Activated naive CD4-positive, alpha-beta T cell treated with anti-CD3 and anti-CD28 coated beads, Interleukin-2, amount 10 ng/mL, durations not matched to agents 7 days and 5 days (primary cell): ENCODE measurements around the gene LEMD3.

Experiments
- CTCF ChIA-PET: fragments of 350-600 bp; sonication (Branson Sonifier 250); formaldehyde crosslinking; loops from one replicate; lab custom pipeline; 2021; ENCODE audit warnings: antibody characterized with exemption; lab: Charles Lee
- DNase-seq: peaks from one replicate; pipeline ENCODE4 v3.0.0-alpha.2; 2020
- H3K27ac Mint-ChIP-seq: one replicate; pipeline ENCODE4 v1.8.0; 2021; ENCODE audit warnings: mild to moderate bottlenecking, moderate library complexity, mixed read lengths
- H3K27me3 Mint-ChIP-seq: one replicate; pipeline ENCODE4 v1.8.0; 2021; ENCODE audit warnings: mild to moderate bottlenecking, mixed read lengths
- H3K36me3 Mint-ChIP-seq: one replicate; pipeline ENCODE4 v1.8.0; 2021; ENCODE audit warnings: mixed read lengths
- H3K4me1 Mint-ChIP-seq: one replicate; pipeline ENCODE4 v1.8.0; 2021; ENCODE audit warnings: mixed read lengths
- H3K4me3 Mint-ChIP-seq: one replicate; pipeline ENCODE4 v1.8.0; 2021; ENCODE audit warnings: mild to moderate bottlenecking, moderate library complexity, mixed read lengths
- H3K9me3 Mint-ChIP-seq: one replicate; pipeline ENCODE4 v1.8.0; 2021; ENCODE audit warnings: mixed read lengths

Gene LEMD3

DNA sequence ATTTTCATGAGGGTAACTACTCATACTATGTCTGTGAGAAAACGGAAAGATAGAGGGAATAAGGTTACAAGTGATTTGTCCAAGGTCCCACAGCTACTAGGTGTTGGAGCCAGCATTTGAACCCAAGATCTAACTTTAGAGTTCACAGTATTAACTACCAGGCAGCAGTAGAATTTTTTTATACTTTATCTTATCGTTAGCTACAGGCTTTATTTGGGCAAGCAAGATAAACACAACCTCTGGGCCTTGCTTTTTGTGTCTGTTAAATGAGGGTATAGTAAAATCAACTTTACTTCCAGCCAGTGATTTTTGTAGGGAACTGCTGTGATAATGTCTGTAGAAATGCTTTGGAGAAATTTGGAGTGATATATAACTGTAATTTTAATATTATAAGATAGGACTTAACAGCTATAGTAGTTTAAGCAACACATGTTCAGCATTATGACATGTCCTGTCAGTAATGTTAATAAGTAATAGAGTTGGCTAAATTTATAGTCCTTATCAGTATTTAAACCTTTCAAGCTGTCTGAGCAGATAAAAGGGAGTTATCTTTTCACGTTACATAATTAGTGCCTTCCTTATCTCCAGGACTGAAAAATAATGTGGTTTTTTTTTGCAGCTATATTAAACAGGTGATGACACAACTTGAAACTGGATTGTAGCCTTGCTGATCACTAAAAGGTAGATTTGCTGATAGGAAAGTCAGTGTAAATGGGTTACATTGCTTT lies 12.8 kb downstream of the LEMD3 start:
- no peak overlapping the region for H3K27ac Mint-ChIP-seq
- no peak overlapping the region for H3K4me3 Mint-ChIP-seq
- H3K27me3 Mint-ChIP-seq, result no peaks in the 10 kb centered on the region
- peaks cover 46% of the 10 kb centered on the region for H3K4me1 Mint-ChIP-seq
- DNase-seq, result no peak
- CTCF ChIA-PET, result no interaction called here
- peaks cover 44% of the 10 kb centered on the region for H3K36me3 Mint-ChIP-seq
- H3K9me3 Mint-ChIP-seq, result no peaks in the 10 kb centered on the region

DNA sequence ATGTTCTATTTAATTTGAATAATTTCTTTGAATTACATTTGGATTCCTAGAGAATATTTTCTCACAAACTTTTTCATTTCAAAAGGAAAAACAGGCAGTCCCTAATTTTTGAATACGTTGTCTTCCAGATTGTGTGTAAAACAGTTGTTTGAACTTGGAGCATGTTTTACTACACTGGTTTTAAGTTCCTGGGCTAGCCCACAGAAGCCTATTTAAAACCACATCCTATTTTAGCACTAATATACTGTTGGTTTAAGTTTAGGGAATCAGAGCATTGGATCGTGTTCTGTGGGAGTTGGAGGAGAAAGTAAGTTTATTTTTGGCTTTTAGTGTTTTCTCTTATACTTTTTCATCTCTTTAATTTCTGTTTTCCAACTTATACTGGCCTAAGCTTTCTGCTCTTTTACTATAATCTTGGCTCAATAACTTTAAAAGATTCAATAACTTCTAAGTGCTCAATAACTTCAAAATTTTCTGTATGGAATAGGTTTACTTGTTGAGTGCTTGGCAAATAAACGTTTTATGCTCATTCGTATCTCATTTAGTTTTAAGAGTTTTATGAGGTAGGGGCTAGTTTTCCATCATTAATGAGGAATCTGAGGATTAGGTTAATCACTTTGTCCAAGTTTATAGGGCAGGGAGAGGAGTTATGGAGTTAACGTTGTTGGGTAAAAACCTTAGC lies 14.9 kb downstream of the LEMD3 start:
- no peak overlapping the region for H3K27ac Mint-ChIP-seq
- CTCF ChIA-PET, result no interaction called here

GRCh38 chr12:65184858-65185229 lies 15.5 kb downstream of the LEMD3 start:
- H3K27ac Mint-ChIP-seq, result no peak overlapping the region
- no peak for DNase-seq
- CTCF ChIA-PET, result no interaction called here
- peaks cover 61% of the 10 kb centered on the region for H3K36me3 Mint-ChIP-seq
- H3K4me3 Mint-ChIP-seq, result no peak overlapping the region
- no peaks in the 10 kb centered on the region for H3K27me3 Mint-ChIP-seq
- H3K9me3 Mint-ChIP-seq, result no peaks in the 10 kb centered on the region
- H3K4me1 Mint-ChIP-seq, result peaks cover 69% of the 10 kb centered on the region

More for the DNA sequence above, 14.9 kb downstream of the LEMD3 start:
- peaks cover 58% of the 10 kb centered on the region for H3K36me3 Mint-ChIP-seq
- H3K4me3 Mint-ChIP-seq, result no peak overlapping the region
- H3K4me1 Mint-ChIP-seq, result peaks cover 67% of the 10 kb centered on the region
- no peaks in the 10 kb centered on the region for H3K9me3 Mint-ChIP-seq
- no peaks in the 10 kb centered on the region for H3K27me3 Mint-ChIP-seq
- no peak for DNase-seq

GRCh38 chr12:65187665-65188064 lies 18.3 kb downstream of the LEMD3 start:
- Mint-ChIP-seq H3K4me3 (no peak overlapping the region), H3K4me1 (peaks cover 62% of the 10 kb centered on the region), H3K36me3 (peaks cover 67% of the 10 kb centered on the region), H3K27me3 (no peaks in the 10 kb centered on the region), H3K27ac (no peak overlapping the region), H3K9me3 (no peaks in the 10 kb centered on the region)
- CTCF ChIA-PET, result interaction anchor here (2.4 kb wide), 1 partner anchor 15 kb away, joined by 6 read pairs; no protein-coding TSS in a partner anchor
- no peak for DNase-seq

DNA sequence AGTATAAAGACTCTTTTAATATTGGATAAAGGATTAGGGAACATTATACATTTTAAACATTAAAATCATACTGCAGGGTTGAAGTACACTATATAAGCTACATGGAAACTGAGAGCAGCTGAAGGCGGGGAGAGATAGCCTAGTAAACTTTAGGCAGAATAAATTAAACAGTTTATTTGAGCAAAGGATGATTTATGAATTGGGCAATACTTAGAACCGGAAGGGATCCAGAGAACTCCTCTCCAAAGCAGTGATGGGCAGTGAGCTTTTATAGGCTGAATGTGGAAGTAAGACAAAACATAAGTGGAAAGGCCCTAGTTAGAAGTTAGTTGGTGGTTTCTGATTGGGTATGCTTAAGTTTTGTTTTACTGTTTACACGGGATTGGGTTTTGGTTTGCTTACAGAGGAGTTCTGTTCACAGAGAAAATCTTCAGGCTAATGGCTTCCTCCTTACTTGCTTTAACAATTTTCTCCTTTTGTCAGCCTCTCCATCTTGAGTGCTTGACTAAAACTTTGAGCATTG lies 18.9 kb downstream of the LEMD3 start:
- Mint-ChIP-seq H3K4me3 (no peak overlapping the region), H3K9me3 (peaks cover 2% of the 10 kb centered on the region), H3K27ac (no peak overlapping the region), H3K27me3 (no peaks in the 10 kb centered on the region), H3K4me1 (peaks cover 64% of the 10 kb centered on the region), H3K36me3 (peaks cover 71% of the 10 kb centered on the region)
- CTCF ChIA-PET, result interaction anchor here (2.4 kb wide), 1 partner anchor 16 kb away, joined by 6 read pairs; no protein-coding TSS in a partner anchor
- DNase-seq, result no peak

- no peak for DNase-seq
- CTCF ChIA-PET, result no interaction called here
- Mint-ChIP-seq H3K36me3 (peaks cover 72% of the 10 kb centered on the region), H3K27me3 (no peaks in the 10 kb centered on the region), H3K9me3 (peaks cover 9% of the 10 kb centered on the region), H3K4me1 (peaks cover 61% of the 10 kb centered on the region), H3K4me3 (no peak overlapping the region), H3K27ac (no peak overlapping the region)
Measured at GRCh38 chr12:65189028-65189718, 19.8 kb downstream of the LEMD3 start.

- H3K36me3 Mint-ChIP-seq, result peaks cover 80% of the 10 kb centered on the region
- CTCF ChIA-PET, result interaction anchor here (1.3 kb wide), 1 partner anchor 24 kb away, joined by 4 read pairs; the partner anchor contains the start of gene LEMD3
- no peak for DNase-seq
Measured at GRCh38 chr12:65192963-65193516, 23.7 kb downstream of the LEMD3 start.

GRCh38 chr12:65194949-65195348 lies 25.6 kb downstream of the LEMD3 start:
- CTCF ChIA-PET, result interaction anchor here (1.2 kb wide), 1 partner anchor 14 kb away, joined by 4 read pairs; no protein-coding TSS in a partner anchor
- Mint-ChIP-seq H3K4me1 (peaks cover 58% of the 10 kb centered on the region), H3K36me3 (peaks cover 74% of the 10 kb centered on the region), H3K27ac (no peak overlapping the region), H3K4me3 (no peak overlapping the region), H3K9me3 (peaks cover 35% of the 10 kb centered on the region), H3K27me3 (no peaks in the 10 kb centered on the region)
- no peak for DNase-seq

More at GRCh38 chr12:65192963-65193516, 23.7 kb downstream of the LEMD3 start:
- Mint-ChIP-seq H3K9me3 (peaks cover 35% of the 10 kb centered on the region), H3K27ac (peak overlapping the region; percentile 81), H3K27me3 (no peaks in the 10 kb centered on the region), H3K4me1 (peaks cover 67% of the 10 kb centered on the region), H3K4me3 (no peak overlapping the region)

DNA sequence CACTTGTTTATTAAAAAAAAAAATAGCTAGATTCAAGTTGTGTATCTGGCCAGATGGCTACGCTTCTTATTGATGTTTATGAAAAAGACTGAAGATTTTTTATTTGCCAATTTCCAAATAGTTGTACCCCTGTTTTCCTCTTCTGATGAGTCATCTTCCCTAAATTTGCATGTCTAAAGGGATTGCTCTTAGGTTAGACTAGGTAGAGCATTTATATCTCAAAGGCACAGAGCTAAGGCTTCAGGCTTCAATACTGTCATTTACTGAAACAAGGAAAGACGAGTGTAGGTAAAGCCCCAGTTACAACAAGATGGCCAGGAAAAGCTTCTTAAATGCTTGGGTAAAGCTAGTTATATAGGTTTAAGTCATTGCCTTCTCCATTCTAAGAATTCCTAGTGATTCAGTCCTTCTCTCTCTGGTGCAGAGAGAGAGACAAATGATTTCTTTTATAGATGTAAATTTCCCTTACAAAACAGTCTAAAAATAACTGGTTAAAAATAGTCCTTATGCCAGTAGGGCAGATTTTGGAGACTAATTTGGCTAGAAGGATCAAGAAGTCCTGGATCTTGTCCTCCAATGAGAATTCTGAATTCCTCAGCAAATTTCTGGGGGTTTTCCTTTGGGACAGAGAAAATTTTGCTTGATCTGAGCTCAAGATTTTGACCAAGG lies 26.1 kb downstream of the LEMD3 start:
- H3K36me3 Mint-ChIP-seq, result peaks cover 74% of the 10 kb centered on the region
- no peak for DNase-seq
- no peak overlapping the region for H3K27ac Mint-ChIP-seq
- peaks cover 62% of the 10 kb centered on the region for H3K4me1 Mint-ChIP-seq
- H3K4me3 Mint-ChIP-seq, result no peak overlapping the region
- H3K27me3 Mint-ChIP-seq, result no peaks in the 10 kb centered on the region
- H3K9me3 Mint-ChIP-seq, result peaks cover 38% of the 10 kb centered on the region
- CTCF ChIA-PET, result interaction anchor here (1.2 kb wide), 1 partner anchor 15 kb away, joined by 4 read pairs; no protein-coding TSS in a partner anchor

DNA sequence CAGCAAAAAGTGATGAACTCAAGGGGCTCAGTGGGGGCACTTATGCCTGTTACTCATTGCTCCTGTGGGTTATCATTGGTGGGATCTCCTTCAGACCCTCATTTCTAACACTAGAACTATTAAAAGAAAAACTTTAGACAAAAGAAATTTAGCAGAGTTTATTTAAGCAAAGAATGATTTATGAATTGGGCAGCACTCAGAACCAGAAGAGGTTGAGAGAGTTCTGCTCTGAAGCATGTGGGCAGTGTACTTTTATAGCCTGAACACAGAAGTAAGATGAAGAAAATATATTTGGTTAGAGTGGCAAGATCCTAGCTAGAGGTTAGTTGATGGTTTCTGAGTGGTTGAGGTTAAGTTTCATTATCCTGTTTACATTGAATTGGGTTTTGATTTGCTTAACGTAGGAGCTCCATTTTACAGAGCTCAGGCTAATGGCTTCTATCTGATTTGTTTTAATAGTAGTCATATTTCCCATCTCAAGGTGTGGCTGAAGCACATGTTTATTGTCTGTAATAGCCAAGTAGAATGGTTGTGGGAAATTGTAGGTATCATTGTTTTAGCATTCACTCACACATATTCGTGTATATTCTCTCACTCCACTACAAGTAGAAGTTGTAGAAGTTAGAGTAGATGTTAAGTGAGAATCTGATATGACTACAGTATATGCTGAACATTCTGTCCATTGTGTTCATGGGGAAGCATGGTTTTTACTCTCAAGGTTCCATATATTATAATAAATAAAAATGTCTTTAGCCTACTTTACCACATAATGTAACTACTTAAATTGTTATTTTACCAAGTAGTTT lies 27.6 kb downstream of the LEMD3 start:
- H3K4me1 Mint-ChIP-seq, result peaks cover 67% of the 10 kb centered on the region
- CTCF ChIA-PET, result no interaction called here
- DNase-seq, result no peak
- peaks cover 38% of the 10 kb centered on the region for H3K9me3 Mint-ChIP-seq
- peak overlapping the region; percentile 84 for H3K27ac Mint-ChIP-seq
- H3K27me3 Mint-ChIP-seq, result no peaks in the 10 kb centered on the region
- no peak overlapping the region for H3K4me3 Mint-ChIP-seq
- H3K36me3 Mint-ChIP-seq, result peaks cover 75% of the 10 kb centered on the region

DNA sequence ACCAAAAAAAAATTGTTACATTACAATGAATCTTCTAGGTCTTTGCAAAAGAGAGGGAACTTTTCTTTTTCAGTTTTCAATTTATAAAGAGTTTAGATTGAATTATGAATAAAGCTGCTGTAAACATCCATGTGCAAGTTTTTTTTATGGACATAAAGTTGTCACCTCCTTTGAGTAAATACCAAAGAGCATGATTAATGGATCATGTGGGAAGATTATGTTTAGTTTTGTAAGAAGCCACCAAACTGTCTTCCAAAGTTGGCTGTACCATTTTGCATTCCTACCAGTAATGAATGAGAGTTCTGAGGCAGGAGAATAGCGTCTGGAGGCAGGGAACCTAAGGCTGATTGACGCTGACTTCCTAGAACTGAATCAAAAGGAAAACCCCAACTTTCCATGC lies 30.2 kb downstream of the LEMD3 start:
- H3K9me3 Mint-ChIP-seq, result peaks cover 25% of the 10 kb centered on the region
- CTCF ChIA-PET, result no interaction called here
- DNase-seq, result no peak
- H3K4me1 Mint-ChIP-seq, result peaks cover 64% of the 10 kb centered on the region
- no peaks in the 10 kb centered on the region for H3K27me3 Mint-ChIP-seq
- peaks cover 78% of the 10 kb centered on the region for H3K36me3 Mint-ChIP-seq
- H3K4me3 Mint-ChIP-seq, result no peak overlapping the region
- no peak overlapping the region for H3K27ac Mint-ChIP-seq

DNA sequence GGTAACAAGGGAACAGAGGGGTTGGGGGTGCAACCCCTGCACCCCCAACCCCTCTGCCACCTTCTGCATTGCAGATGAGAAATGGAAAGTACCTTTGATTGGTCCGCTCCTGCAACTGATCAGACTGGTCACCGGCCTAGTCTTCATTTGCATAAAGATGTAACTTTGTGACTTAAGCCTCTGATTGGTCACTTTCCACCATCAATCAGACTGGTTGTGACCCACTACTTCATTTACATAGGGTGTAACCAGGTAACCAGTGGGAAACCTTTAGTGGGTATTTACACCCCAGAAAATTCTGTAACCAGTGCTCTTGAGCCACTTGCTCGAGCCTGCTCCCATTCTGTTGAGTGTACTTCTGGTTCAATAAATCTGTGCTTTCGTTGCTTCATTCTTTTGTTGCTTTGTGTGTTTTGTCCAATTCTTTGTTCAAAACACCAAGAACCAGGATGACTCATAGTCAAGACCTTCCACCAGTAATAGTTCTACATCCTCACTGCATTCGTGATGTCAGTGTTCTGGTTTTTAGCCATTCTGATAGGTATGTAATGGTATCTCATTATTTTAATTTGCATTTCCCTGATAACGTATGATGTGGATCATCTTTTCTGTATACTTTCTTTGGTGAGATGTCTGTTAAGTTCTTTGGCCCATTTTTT lies 30.8 kb downstream of the LEMD3 start:
- no peak for DNase-seq
- Mint-ChIP-seq H3K4me3 (no peak overlapping the region), H3K27me3 (no peaks in the 10 kb centered on the region), H3K36me3 (peaks cover 80% of the 10 kb centered on the region), H3K27ac (no peak overlapping the region), H3K4me1 (peaks cover 67% of the 10 kb centered on the region), H3K9me3 (peaks cover 25% of the 10 kb centered on the region)
- CTCF ChIA-PET, result no interaction called here
